ENCODE data around the gene GUCY2C.

The GUCY2C gene

GRCh38 chr12:14591719-14592118 lies 104.7 kb downstream of the GUCY2C start:
- Histone ChIP-seq H2AK5ac (ENCODE audit: low read length, severe bottlenecking) (no peak overlapping the region), H3K4me2 (ENCODE audit: low read length, poor library complexity, severe bottlenecking) (no peak overlapping the region), H3K27me3 (ENCODE audit: control insufficient read depth in 1 of 2, insufficient read depth in 1 of 2, low read length in 2 of 2) (no peaks in the 10 kb centered on the region), H3K4me1 (ENCODE audit: control insufficient read depth, insufficient read depth, low read depth, low read length) (no peaks in the 10 kb centered on the region), H4K8ac (ENCODE audit: low read length) (no peak overlapping the region), H3K23ac (ENCODE audit: low read length in 2 of 2) (no peak overlapping the region), H2BK120ac (ENCODE audit: low read depth, low read length) (no peak overlapping the region), H2BK12ac (ENCODE audit: low read length in 2 of 2) (no peak overlapping the region), H4K91ac (ENCODE audit: low read length) (no peak overlapping the region), H2BK5ac (ENCODE audit: low read depth, low read length, poor library complexity, severe bottlenecking) (no peak overlapping the region), H3K4ac (ENCODE audit: low read depth in 1 of 2, low read length in 2 of 2) (no peak overlapping the region), H3K79me1 (replicated peaks; ENCODE audit: low read length, poor library complexity, severe bottlenecking) (no peaks in the 10 kb centered on the region), H2AFZ (ENCODE audit: low read depth, low read length) (no peak overlapping the region), H3K36me3 (ENCODE audit: control insufficient read depth in 1 of 2, insufficient read depth in 2 of 2, low read depth in 1 of 2, low read length in 2 of 2) (peaks cover 0 to 3% of the 10 kb centered on the region in 2 experiments), H3K9ac (ENCODE audit: low read length) (no peak overlapping the region), H3K27ac (ENCODE audit: low read length, poor library complexity, severe bottlenecking) (no peak overlapping the region), H2BK15ac (ENCODE audit: low read depth, poor library complexity, severe bottlenecking) (no peak overlapping the region), H3K14ac (ENCODE audit: low read length in 2 of 2) (no peak overlapping the region), H3K9me3 (ENCODE audit: control insufficient read depth, low read length) (no peaks in the 10 kb centered on the region), H3K18ac (ENCODE audit: low read depth in 1 of 2, low read length in 2 of 2) (no peak overlapping the region), H3K4me3 (ENCODE audit: insufficient read depth in 1 of 2, low read depth in 1 of 2, low read length in 2 of 2) (no peak overlapping the region)
- 83% methylated on average over 1 of the region's 1 CpG for WGBS
- DNase-seq, result no peak

GRCh38 chr12:14589169-14590004 lies 107.0 kb downstream of the GUCY2C start:
- Histone ChIP-seq H3K18ac (ENCODE audit: low read depth in 1 of 2, low read length in 2 of 2) (no peak overlapping the region), H3K23ac (ENCODE audit: low read length in 2 of 2) (no peak overlapping the region), H3K4me3 (ENCODE audit: insufficient read depth in 1 of 2, low read depth in 1 of 2, low read length in 2 of 2) (no peak overlapping the region), H3K36me3 (ENCODE audit: control insufficient read depth in 1 of 2, insufficient read depth in 2 of 2, low read depth in 1 of 2, low read length in 2 of 2) (peaks cover 0 to 3% of the 10 kb centered on the region in 2 experiments), H3K4me1 (ENCODE audit: control insufficient read depth, insufficient read depth, low read depth, low read length) (no peaks in the 10 kb centered on the region), H2AK5ac (ENCODE audit: low read length, severe bottlenecking) (no peak overlapping the region), H3K27me3 (ENCODE audit: control insufficient read depth in 1 of 2, insufficient read depth in 1 of 2, low read length in 2 of 2) (no peaks in the 10 kb centered on the region), H2BK12ac (ENCODE audit: low read length in 2 of 2) (no peak overlapping the region), H3K9me3 (ENCODE audit: control insufficient read depth, low read length) (no peaks in the 10 kb centered on the region), H2BK5ac (ENCODE audit: low read depth, low read length, poor library complexity, severe bottlenecking) (no peak overlapping the region), H2BK15ac (ENCODE audit: low read depth, poor library complexity, severe bottlenecking) (no peak overlapping the region), H3K4me2 (ENCODE audit: low read length, poor library complexity, severe bottlenecking) (no peak overlapping the region), H2BK120ac (ENCODE audit: low read depth, low read length) (no peak overlapping the region), H4K8ac (ENCODE audit: low read length) (no peak overlapping the region), H2AFZ (ENCODE audit: low read depth, low read length) (no peak overlapping the region), H3K14ac (ENCODE audit: low read length in 2 of 2) (no peak overlapping the region), H4K91ac (ENCODE audit: low read length) (no peak overlapping the region), H3K79me1 (replicated peaks; ENCODE audit: low read length, poor library complexity, severe bottlenecking) (no peaks in the 10 kb centered on the region), H3K27ac (ENCODE audit: low read length, poor library complexity, severe bottlenecking) (no peak overlapping the region), H3K4ac (ENCODE audit: low read depth in 1 of 2, low read length in 2 of 2) (no peak overlapping the region), H3K9ac (ENCODE audit: low read length) (no peak overlapping the region)
- DNase-seq, result no peak
- 82% methylated on average over 18 of the region's 18 CpGs for WGBS

- Histone ChIP-seq H4K91ac (ENCODE audit: low read length) (no peak overlapping the region), H3K79me1 (replicated peaks; ENCODE audit: low read length, poor library complexity, severe bottlenecking) (no peaks in the 10 kb centered on the region), H3K4me3 (ENCODE audit: insufficient read depth in 1 of 2, low read depth in 1 of 2, low read length in 2 of 2) (no peak overlapping the region), H2AFZ (ENCODE audit: low read depth, low read length) (no peak overlapping the region), H3K27me3 (ENCODE audit: control insufficient read depth in 1 of 2, insufficient read depth in 1 of 2, low read length in 2 of 2) (no peaks in the 10 kb centered on the region), H2BK15ac (ENCODE audit: low read depth, poor library complexity, severe bottlenecking) (no peak overlapping the region), H3K27ac (ENCODE audit: low read length, poor library complexity, severe bottlenecking) (no peak overlapping the region), H3K4me2 (ENCODE audit: low read length, poor library complexity, severe bottlenecking) (no peak overlapping the region), H3K4me1 (ENCODE audit: control insufficient read depth, insufficient read depth, low read depth, low read length) (no peaks in the 10 kb centered on the region), H2BK12ac (ENCODE audit: low read length in 2 of 2) (no peak overlapping the region), H3K4ac (ENCODE audit: low read depth in 1 of 2, low read length in 2 of 2) (no peak overlapping the region), H3K18ac (ENCODE audit: low read depth in 1 of 2, low read length in 2 of 2) (no peak overlapping the region), H2BK5ac (ENCODE audit: low read depth, low read length, poor library complexity, severe bottlenecking) (no peak overlapping the region), H3K14ac (ENCODE audit: low read length in 2 of 2) (no peak overlapping the region), H4K8ac (ENCODE audit: low read length) (no peak overlapping the region), H2BK120ac (ENCODE audit: low read depth, low read length) (no peak overlapping the region), H3K23ac (ENCODE audit: low read length in 2 of 2) (no peak overlapping the region), H3K36me3 (ENCODE audit: control insufficient read depth in 1 of 2, insufficient read depth in 2 of 2, low read depth in 1 of 2, low read length in 2 of 2) (peaks cover 0 to 3% of the 10 kb centered on the region in 2 experiments), H3K9ac (ENCODE audit: low read length) (no peak overlapping the region), H2AK5ac (ENCODE audit: low read length, severe bottlenecking) (no peak overlapping the region), H3K9me3 (ENCODE audit: control insufficient read depth, low read length) (no peaks in the 10 kb centered on the region)
- DNase-seq, result no peak
- WGBS, result 79% methylated on average over 2 of the region's 3 CpGs
Observed at GRCh38 chr12:14588571-14588970, 107.8 kb downstream of the GUCY2C start.

GRCh38 chr12:14578646-14579045 lies 117.8 kb downstream of the GUCY2C start:
- Histone ChIP-seq H3K9me3 (ENCODE audit: control insufficient read depth, low read length) (no peaks in the 10 kb centered on the region), H3K14ac (ENCODE audit: low read length in 2 of 2) (no peak overlapping the region), H3K27ac (ENCODE audit: low read length, poor library complexity, severe bottlenecking) (no peak overlapping the region), H2AK5ac (ENCODE audit: low read length, severe bottlenecking) (no peak overlapping the region), H2BK120ac (ENCODE audit: low read depth, low read length) (no peak overlapping the region), H4K91ac (ENCODE audit: low read length) (no peak overlapping the region), H3K4me2 (ENCODE audit: low read length, poor library complexity, severe bottlenecking) (no peak overlapping the region), H3K27me3 (ENCODE audit: control insufficient read depth in 1 of 2, insufficient read depth in 1 of 2, low read length in 2 of 2) (no peaks in the 10 kb centered on the region), H3K79me1 (replicated peaks; ENCODE audit: low read length, poor library complexity, severe bottlenecking) (no peaks in the 10 kb centered on the region), H2BK5ac (ENCODE audit: low read depth, low read length, poor library complexity, severe bottlenecking) (no peak overlapping the region), H3K9ac (ENCODE audit: low read length) (no peak overlapping the region), H2AFZ (ENCODE audit: low read depth, low read length) (no peak overlapping the region), H3K18ac (ENCODE audit: low read depth in 1 of 2, low read length in 2 of 2) (no peak overlapping the region), H3K36me3 (ENCODE audit: control insufficient read depth in 1 of 2, insufficient read depth in 2 of 2, low read depth in 1 of 2, low read length in 2 of 2) (no peaks in the 10 kb centered on the region), H2BK12ac (ENCODE audit: low read length in 2 of 2) (no peak overlapping the region), H3K23ac (ENCODE audit: low read length in 2 of 2) (no peak overlapping the region), H3K4me3 (ENCODE audit: insufficient read depth in 1 of 2, low read depth in 1 of 2, low read length in 2 of 2) (no peak overlapping the region), H3K4ac (ENCODE audit: low read depth in 1 of 2, low read length in 2 of 2) (no peak overlapping the region), H4K8ac (ENCODE audit: low read length) (no peak overlapping the region), H2BK15ac (ENCODE audit: low read depth, poor library complexity, severe bottlenecking) (no peak overlapping the region), H3K4me1 (ENCODE audit: control insufficient read depth, insufficient read depth, low read depth, low read length) (no peaks in the 10 kb centered on the region)
- no peak for DNase-seq
- 96% methylated on average over 8 of the region's 8 CpGs for WGBS

All from mesenchymal stem cell (in vitro differentiated cells and primary cell).